Epithelial cell of esophagus (primary cell): ENCODE measurements around the gene SPG21.

Source experiments
- DNase-seq: peaks from one replicate; pipeline ENCODE4 v3.0.0; 2010; ENCODE audit warnings: low read depth
- H3K4me3 ChIP-seq: 2 replicates; pipeline ENCODE4 v1.5.1; 2011; ENCODE audit warnings: mild to moderate bottlenecking, low read length, control low read depth
- CTCF ChIP-seq: IDR thresholded peaks from 2 replicates; pipeline ENCODE4 v1.5.1; 2011; ENCODE audit warnings: low read depth, mild to moderate bottlenecking, low read length, control low read depth, inconsistent platforms; ENCODE audit not compliant: insufficient read depth; ENCODE audit errors: missing control alignments

Gene SPG21

GRCh38 chr15:65032801-65033537 is 43.3 kb upstream of the SPG21 start:
- DNase-seq = peak; percentile 77
- peak; percentile 80 for TF ChIP-seq CTCF
- no peak overlapping the region for H3K4me3 ChIP-seq

GRCh38 chr15:65029736-65030208 is 40.1 kb upstream of the SPG21 start:
- no peak for DNase-seq
- H3K4me3 ChIP-seq = no peak overlapping the region
- TF ChIP-seq CTCF = no peak

GRCh38 chr15:65028921-65029735 is 39.4 kb upstream of the SPG21 start, which contains the start of gene MTFMT:
TSS of gene MTFMT (minus strand) at chr15:65029639. CDS start at chr15:65029613, 26 bp downstream.
- peak; percentile 84 for DNase-seq
- TF ChIP-seq CTCF = no peak

GRCh38 chr15:65028338-65028737 is 38.6 kb upstream of the SPG21 start:
- peak overlapping the region; percentile 86 for H3K4me3 ChIP-seq
- no peak for DNase-seq
- TF ChIP-seq CTCF = no peak

More at GRCh38 chr15:65028921-65029735, 39.4 kb upstream of the SPG21 start, which contains the start of gene MTFMT:
- H3K4me3 ChIP-seq = peak within 1 kb of the TSS; percentile 86

- H3K4me3 ChIP-seq = no peak overlapping the region
Measured at GRCh38 chr15:65027593-65027992, 37.9 kb upstream of the SPG21 start.

GRCh38 chr15:65026756-65027155 is 37.0 kb upstream of the SPG21 start:
- TF ChIP-seq CTCF = no peak
- no peak for DNase-seq
- H3K4me3 ChIP-seq = no peak overlapping the region

More at GRCh38 chr15:65027593-65027992, 37.9 kb upstream of the SPG21 start:
- DNase-seq = no peak
- TF ChIP-seq CTCF = no peak
